Suprapubic skin (tissue), 3 donors: ENCODE results near the gene ITPRIPL1.
"Not testable (repeated sequence)": the region's sequence is repeated elsewhere in the genome, so short reads cannot be mapped to it uniquely, and the experiment has no call there.

Experiments used
- POLR2AphosphoS5 ChIP-seq, 3 donors: sonication (generic); formaldehyde crosslinking; IDR thresholded peaks; one replicate each; pipeline ENCODE4 v1.6.1; 2017; ENCODE audit warnings: antibody characterized with exemption in 3 of 3
- TF ChIP-seq, protein P1 (sequence below), 2 donors: fragments of 200-600 bp in 1 of 2; fragments of 450-650 bp in 1 of 2; sonication (generic) in 1 of 2; IDR thresholded peaks; one replicate each; pipeline ENCODE4 v1.5.1; 2016 to 2019; ENCODE audit warnings: antibody characterized with exemption in 2 of 2, mild to moderate bottlenecking in 1 of 2, moderate library complexity in 1 of 2

DNA sequence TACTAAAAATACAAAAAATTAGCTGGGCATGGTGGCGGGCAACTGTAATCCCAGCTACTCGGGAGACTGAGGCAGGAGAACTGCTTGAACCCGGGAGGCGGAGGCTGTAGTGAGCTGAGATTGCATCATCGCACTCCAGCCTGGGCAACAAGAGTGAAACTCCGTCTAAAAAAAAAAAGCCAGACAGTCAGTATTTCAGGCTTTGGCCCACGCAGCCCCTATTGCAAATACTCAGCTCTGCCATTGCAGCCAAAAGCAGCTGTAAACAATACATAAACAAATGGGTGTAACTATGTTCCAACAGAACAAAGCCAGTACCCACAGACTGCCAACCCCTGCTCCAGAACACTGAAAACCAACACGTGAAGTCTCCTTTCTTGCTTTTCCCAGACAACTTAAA lies 30.8 kb upstream of the ITPRIPL1 start:
- TF ChIP-seq, protein P1, sequence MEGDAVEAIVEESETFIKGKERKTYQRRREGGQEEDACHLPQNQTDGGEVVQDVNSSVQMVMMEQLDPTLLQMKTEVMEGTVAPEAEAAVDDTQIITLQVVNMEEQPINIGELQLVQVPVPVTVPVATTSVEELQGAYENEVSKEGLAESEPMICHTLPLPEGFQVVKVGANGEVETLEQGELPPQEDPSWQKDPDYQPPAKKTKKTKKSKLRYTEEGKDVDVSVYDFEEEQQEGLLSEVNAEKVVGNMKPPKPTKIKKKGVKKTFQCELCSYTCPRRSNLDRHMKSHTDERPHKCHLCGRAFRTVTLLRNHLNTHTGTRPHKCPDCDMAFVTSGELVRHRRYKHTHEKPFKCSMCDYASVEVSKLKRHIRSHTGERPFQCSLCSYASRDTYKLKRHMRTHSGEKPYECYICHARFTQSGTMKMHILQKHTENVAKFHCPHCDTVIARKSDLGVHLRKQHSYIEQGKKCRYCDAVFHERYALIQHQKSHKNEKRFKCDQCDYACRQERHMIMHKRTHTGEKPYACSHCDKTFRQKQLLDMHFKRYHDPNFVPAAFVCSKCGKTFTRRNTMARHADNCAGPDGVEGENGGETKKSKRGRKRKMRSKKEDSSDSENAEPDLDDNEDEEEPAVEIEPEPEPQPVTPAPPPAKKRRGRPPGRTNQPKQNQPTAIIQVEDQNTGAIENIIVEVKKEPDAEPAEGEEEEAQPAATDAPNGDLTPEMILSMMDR (IDR thresholded peaks at IDR 0.05) = not testable (repeated sequence)
- TF ChIP-seq POLR2AphosphoS5 (IDR thresholded peaks at IDR 0.05) = not testable (repeated sequence)
